Ascending aorta (tissue), 2 donors: ENCODE measurements around the gene AKAP13. TPM values are rescaled to one million over a fixed set of nuclear protein-coding genes. Genes with fewer than 3 reads are reported as not detected.

Experiments
- DNase-seq, 2 donors: peaks; one replicate each; pipeline ENCODE4 v3.0.0-alpha.2; 2019; ENCODE audit warnings: low spot score in 2 of 2
- H3K27ac ChIP-seq, 2 donors: fragments of 200-600 bp; sonication (generic); one replicate each; pipeline ENCODE4 v1.5.1; 2016 to 2017; ENCODE audit warnings: mild to moderate bottlenecking in 1 of 2
- H3K27me3 ChIP-seq: fragments of 200-600 bp; sonication (generic); one replicate; pipeline ENCODE4 v1.5.1; 2017
- H3K36me3 ChIP-seq, 2 donors: fragments of 200-600 bp; sonication (generic); one replicate each; pipeline ENCODE4 v1.5.1; 2016
- H3K4me1 ChIP-seq, 2 donors: fragments of 200-600 bp; sonication (generic); one replicate each; pipeline ENCODE4 v1.5.1; 2016 to 2017; ENCODE audit warnings: mild to moderate bottlenecking in 1 of 2
- H3K4me3 ChIP-seq, 2 donors: fragments of 200-600 bp; sonication (generic); one replicate each; pipeline ENCODE4 v1.5.1; 2016 to 2017; ENCODE audit warnings: mild to moderate bottlenecking in 1 of 2
- H3K9me3 ChIP-seq, 2 donors: fragments of 200-600 bp; sonication (generic); one replicate each; pipeline ENCODE4 v1.5.1; 2016
- intact Hi-C: fragments of 100-400 bp; cut with DNase I; formaldehyde crosslinking; loops from one replicate; pipeline ENCODE4 v1.15.1; 2023
- total RNA-seq: library from RNA; depleted of rRNA; stranded (reverse); fragments of >200 nt; gene quantifications from one replicate; pipeline ENCODE4 v1.1.0, GENCODE V29; 2016
- TF ChIP-seq, protein P1 (sequence below), 3 experiments: fragments of 200-600 bp in 2 of 3; fragments of 450-650 bp in 1 of 3; sonication (generic) in 2 of 3; IDR thresholded peaks; one replicate each; pipeline ENCODE4 v1.5.1; 2016 to 2019; ENCODE audit warnings: antibody characterized with exemption in 3 of 3, mild to moderate bottlenecking in 1 of 3, moderate library complexity in 1 of 3

The AKAP13 gene
- total RNA-seq, 1 donor from 2014 or later = 74.3 TPM

DNA sequence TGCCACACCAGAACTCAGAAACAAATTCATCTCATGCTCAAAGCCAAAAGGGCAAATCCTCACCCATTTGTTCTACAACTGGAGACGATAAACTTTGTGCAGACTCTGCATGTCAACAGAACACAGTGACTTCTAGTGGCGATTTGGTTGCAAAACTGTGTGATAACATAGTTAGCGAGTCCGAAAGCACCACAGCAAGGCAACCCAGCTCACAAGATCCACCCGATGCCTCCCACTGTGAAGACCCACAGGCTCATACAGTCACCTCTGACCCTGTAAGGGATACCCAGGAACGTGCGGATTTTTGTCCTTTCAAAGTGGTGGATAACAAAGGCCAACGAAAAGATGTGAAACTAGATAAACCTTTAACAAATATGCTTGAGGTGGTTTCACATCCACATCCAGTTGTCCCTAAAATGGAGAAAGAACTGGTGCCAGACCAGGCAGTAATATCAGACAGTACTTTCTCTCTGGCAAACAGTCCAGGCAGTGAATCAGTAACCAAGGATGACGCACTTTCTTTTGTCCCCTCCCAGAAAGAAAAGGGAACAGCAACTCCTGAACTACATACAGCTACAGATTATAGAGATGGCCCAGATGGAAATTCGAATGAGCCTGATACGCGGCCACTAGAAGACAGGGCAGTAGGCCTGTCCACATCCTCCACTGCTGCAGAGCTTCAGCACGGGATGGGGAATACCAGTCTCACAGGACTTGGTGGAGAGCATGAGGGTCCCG, 199.7 kb downstream of the AKAP13 start:
- peak in 1 of 2 donors; percentile 73 for DNase-seq
- Histone ChIP-seq H3K36me3 (no peaks in the 10 kb centered on the region), H3K27me3 (no peaks in the 10 kb centered on the region), H3K4me3 (peak overlapping the region in 1 of 2 donors; percentile 25), H3K9me3 (no peaks in the 10 kb centered on the region), H3K27ac (peak overlapping the region; percentile 78 to 83), H3K4me1 (peaks cover 15 to 65% of the 10 kb centered on the region in 2 donors)
- intact Hi-C loops = loop anchor here (5.0 kb wide), 1 partner anchor 37 kb away; no protein-coding TSS in a partner anchor
- TF ChIP-seq, protein P1, sequence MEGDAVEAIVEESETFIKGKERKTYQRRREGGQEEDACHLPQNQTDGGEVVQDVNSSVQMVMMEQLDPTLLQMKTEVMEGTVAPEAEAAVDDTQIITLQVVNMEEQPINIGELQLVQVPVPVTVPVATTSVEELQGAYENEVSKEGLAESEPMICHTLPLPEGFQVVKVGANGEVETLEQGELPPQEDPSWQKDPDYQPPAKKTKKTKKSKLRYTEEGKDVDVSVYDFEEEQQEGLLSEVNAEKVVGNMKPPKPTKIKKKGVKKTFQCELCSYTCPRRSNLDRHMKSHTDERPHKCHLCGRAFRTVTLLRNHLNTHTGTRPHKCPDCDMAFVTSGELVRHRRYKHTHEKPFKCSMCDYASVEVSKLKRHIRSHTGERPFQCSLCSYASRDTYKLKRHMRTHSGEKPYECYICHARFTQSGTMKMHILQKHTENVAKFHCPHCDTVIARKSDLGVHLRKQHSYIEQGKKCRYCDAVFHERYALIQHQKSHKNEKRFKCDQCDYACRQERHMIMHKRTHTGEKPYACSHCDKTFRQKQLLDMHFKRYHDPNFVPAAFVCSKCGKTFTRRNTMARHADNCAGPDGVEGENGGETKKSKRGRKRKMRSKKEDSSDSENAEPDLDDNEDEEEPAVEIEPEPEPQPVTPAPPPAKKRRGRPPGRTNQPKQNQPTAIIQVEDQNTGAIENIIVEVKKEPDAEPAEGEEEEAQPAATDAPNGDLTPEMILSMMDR (IDR thresholded peaks at IDR 0.05) = peak in 1 of 3 experiments; percentile 7

DNA sequence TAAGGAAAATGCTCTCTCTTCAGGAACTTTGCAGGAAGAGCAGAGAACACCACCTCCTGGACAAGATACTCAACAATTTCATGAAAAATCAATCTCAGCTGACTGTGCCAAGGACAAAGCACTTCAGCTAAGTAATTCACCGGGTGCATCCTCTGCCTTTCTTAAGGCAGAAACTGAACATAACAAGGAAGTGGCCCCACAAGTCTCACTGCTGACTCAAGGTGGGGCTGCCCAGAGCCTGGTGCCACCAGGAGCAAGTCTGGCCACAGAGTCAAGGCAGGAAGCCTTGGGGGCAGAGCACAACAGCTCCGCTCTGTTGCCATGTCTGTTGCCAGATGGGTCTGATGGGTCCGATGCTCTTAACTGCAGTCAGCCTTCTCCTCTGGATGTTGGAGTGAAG, 200.5 kb downstream of the AKAP13 start:
- H3K27ac ChIP-seq = peak overlapping the region; percentile 78 to 83
- no peaks in the 10 kb centered on the region for H3K36me3 ChIP-seq
- intact Hi-C loops = loop anchor here (5.0 kb wide), 1 partner anchor 36 kb away; no protein-coding TSS in a partner anchor
- peak in 1 of 2 donors; percentile 71 for DNase-seq
- H3K9me3 ChIP-seq = no peaks in the 10 kb centered on the region
- peak overlapping the region in 1 of 2 donors; percentile 11 for H3K4me3 ChIP-seq
- peaks cover 12 to 62% of the 10 kb centered on the region in 2 donors for H3K4me1 ChIP-seq
- TF ChIP-seq, protein P1 (IDR thresholded peaks at IDR 0.05) = no peak
- no peaks in the 10 kb centered on the region for H3K27me3 ChIP-seq

DNA sequence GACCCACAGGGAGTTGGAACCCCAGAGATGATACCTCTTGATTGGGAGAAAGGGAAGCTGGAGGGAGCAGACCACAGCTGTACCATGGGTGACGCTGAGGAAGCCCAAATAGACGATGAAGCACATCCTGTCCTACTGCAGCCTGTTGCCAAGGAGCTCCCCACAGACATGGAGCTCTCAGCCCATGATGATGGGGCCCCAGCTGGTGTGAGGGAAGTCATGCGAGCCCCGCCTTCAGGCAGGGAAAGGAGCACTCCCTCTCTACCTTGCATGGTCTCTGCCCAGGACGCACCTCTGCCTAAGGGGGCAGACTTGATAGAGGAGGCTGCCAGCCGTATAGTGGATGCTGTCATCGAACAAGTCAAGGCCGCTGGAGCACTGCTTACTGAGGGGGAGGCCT, 201.1 kb downstream of the AKAP13 start:
- DNase-seq = peak; percentile 34 to 80
- H3K27me3 ChIP-seq = no peaks in the 10 kb centered on the region
- peak overlapping the region; percentile 78 to 83 for H3K27ac ChIP-seq
- H3K4me3 ChIP-seq = peak overlapping the region; percentile 35 to 55
- intact Hi-C loops = loop anchor here (5.0 kb wide), 1 partner anchor 36 kb away; no protein-coding TSS in a partner anchor
- H3K9me3 ChIP-seq = no peaks in the 10 kb centered on the region
- no peaks in the 10 kb centered on the region for H3K36me3 ChIP-seq
- TF ChIP-seq, protein P1 (IDR thresholded peaks at IDR 0.05) = no peak
- peaks cover 11 to 62% of the 10 kb centered on the region in 2 donors for H3K4me1 ChIP-seq

DNA sequence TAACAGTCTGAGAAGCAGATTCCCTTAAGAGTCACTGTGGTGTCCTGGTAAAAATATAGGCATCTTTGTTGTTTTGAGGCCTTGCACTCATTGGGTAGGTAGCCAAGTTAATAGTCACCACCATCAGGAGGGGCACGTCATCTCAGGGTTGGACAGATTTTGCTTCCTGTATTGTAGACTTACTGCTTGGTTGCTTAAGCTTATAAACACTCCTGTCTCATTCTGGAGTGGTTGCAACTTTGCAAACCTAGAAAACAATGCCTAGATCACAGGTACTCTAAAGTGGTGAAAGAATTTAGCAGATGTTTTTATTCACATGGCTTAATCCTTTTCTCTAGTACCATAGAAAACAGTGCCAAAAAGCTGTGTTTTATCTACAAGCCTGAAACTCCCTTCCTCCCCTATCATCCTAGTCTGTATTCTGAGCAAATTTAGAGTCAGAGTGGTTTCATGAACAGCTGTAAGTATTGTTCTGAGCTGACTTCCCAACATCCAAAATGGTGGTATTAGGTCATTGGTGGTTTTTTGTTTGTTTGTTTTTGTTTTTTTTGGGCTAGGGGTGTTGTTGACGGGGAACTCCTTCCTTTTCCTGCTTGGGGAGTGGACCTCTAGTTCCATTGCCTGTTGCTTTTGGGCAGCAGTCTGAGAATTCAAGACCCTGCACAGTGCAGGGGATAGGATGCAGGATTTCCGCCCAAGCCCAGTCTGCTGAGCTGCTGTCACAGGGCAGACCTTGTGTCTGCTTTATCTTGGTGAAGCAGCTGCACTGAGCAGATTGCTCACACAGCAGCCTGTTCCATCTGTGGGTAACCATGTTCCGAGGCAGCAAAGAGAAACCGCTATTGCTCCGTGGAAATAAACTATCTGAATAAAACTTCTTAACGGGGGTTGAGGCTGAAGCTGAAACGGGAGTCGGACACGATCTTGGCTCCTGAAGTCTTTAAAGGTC, 202.0 kb downstream of the AKAP13 start:
- TF ChIP-seq, protein P1 (IDR thresholded peaks at IDR 0.05) = no peak
- Histone ChIP-seq H3K27me3 (no peaks in the 10 kb centered on the region), H3K4me3 (peak overlapping the region; percentile 35 to 55), H3K4me1 (peaks cover 11 to 56% of the 10 kb centered on the region in 2 donors), H3K9me3 (no peaks in the 10 kb centered on the region), H3K36me3 (no peaks in the 10 kb centered on the region), H3K27ac (peak overlapping the region; percentile 78 to 83)
- DNase-seq = peak in 1 of 2 donors; percentile 79
- intact Hi-C loops = loop anchor here (5.0 kb wide), 1 partner anchor 35 kb away; no protein-coding TSS in a partner anchor

DNA sequence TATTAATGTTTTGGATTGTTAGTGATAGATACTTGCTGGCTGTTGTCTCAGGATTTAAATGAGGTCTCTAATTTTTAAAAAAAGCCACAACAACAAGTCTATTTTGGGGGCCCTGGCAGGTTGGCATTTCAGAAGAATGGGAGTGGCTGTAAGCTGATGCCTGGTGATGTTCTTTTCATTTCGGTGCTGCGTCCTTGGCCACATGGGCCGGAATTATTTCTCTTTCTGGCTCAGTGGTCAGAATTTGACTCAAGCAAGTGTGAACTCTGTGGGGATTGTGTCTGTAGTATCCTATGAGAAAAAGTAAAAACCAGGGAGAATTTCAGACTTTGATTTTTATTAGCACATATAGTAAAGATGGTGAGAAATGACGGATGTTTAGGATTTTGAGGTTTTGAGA, 203.0 kb downstream of the AKAP13 start:
- Histone ChIP-seq H3K4me1 (peaks cover 11 to 53% of the 10 kb centered on the region in 2 donors), H3K4me3 (peak overlapping the region; percentile 35 to 55), H3K27ac (peak overlapping the region; percentile 78 to 83), H3K36me3 (no peaks in the 10 kb centered on the region), H3K27me3 (no peaks in the 10 kb centered on the region), H3K9me3 (no peaks in the 10 kb centered on the region)
- intact Hi-C loops = loop anchor here (5.0 kb wide), 1 partner anchor 34 kb away; no protein-coding TSS in a partner anchor
- no peak for DNase-seq
- TF ChIP-seq, protein P1 (IDR thresholded peaks at IDR 0.05) = no peak
